HG02678 (cell line): ENCODE data around the gene DENND1A.
"Not testable (repeated sequence)": the region's sequence is repeated elsewhere in the genome, so short reads cannot be mapped to it uniquely, and the experiment has no call there.

Experiments used
- ATAC-seq: cut with Tn5 transposase; IDR thresholded peaks from one replicate; pipeline ENCODE4 v1.9.1; 2021; ENCODE audit warnings: mild to moderate bottlenecking, moderate library complexity; ENCODE audit not compliant: unreplicated experiment

DENND1A gene

GRCh38 chr9:123335193-123335985, 594.5 kb downstream of the DENND1A start:
- ATAC-seq = no peak

- no peak for ATAC-seq
These were observed 595.3 kb downstream of the DENND1A start for GRCh38 chr9:123334639-123335038.

- not testable (repeated sequence) for ATAC-seq
These were observed 596.8 kb downstream of the DENND1A start for GRCh38 chr9:123333058-123333669.

- no peak for ATAC-seq
These were observed 598.4 kb downstream of the DENND1A start for GRCh38 chr9:123331346-123332060.
